ENCODE results near the gene TEX14. TPM values are rescaled to one million over a fixed set of nuclear protein-coding genes. Genes with fewer than 3 reads are reported as not detected.
A peak's percentile ranks its signal among the peaks of the same experiment; 100 is the strongest.
"Not testable (repeated sequence)": the region's sequence is repeated elsewhere in the genome, so short reads cannot be mapped to it uniquely, and the experiment has no call there.

The TEX14 gene
- total RNA-seq, 4 donors from 2014 or later, result 0.11 to 2.3 (median 0.27) TPM

DNA sequence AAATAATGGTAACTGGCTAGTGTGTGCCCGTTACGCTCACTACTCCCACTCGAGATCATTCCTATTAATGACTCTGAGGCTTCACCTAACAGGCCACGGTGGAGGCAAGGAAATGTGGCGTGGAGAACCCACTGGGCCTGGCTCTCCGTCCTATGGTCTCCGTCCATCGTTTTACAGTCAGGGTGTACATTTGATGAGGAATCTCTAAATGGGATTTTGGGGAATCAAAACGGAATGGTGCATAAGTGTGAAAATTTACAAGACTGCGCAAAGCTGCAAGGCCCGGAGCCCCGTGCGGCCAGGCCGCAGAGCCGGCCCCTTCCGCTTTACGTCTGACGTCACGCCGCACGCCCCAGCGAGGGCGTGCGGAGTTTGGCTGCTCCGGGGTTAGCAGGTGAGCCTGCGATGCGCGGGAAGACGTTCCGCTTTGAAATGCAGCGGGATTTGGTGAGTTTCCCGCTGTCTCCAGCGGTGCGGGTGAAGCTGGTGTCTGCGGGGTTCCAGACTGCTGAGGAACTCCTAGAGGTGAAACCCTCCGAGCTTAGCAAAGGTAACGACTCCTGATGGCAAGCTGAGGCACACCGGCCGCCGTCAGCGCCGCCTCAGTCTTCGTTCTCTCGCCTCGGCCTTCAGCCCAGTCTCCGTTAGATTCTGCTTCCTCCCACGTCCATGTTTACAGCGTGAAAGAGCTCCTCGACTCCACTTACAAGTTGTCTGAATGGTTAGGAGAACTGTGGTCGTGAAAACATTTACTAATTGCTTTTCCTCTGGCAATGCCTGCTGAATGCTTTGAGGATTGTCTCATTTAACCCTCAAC is 602 bp upstream of the TEX14 start, which contains the start of gene RAD51C:
RAD51C (plus strand) TSS at position 364 of the 817 bp plus-strand sequence; CDS start at position 406, 42 bp downstream.
- peak within 1 kb of the TSS; percentile 1 to 67 (median 64) for H3K27ac ChIP-seq
- 18% methylated on average over 33 to 41 of the region's 50 CpGs for WGBS, 2 donors
- H3K4me3 ChIP-seq (replicated peaks in 1 of 3), result peak within 1 kb of the TSS; percentile 32 to 49 (median 45)
- intact Hi-C loops (cut with DNase I), result no loop called here
- peak; percentile 75 to 83 for DNase-seq
- TF ChIP-seq POLR2A (IDR thresholded peaks at IDR 0.05) (peak in 1 of 2 donors; percentile 66), CTCF (IDR thresholded peaks at IDR 0.05) (no peak)
- H3K9me3 ChIP-seq, result no peaks in the 10 kb centered on the region
- peaks cover 0 to 6% of the 10 kb centered on the region in 2 donors for H3K4me1 ChIP-seq
- H3K36me3 ChIP-seq, result no peaks in the 10 kb centered on the region
- no peaks in the 10 kb centered on the region for H3K27me3 ChIP-seq

- H3K4me1 ChIP-seq; H3K4me3 ChIP-seq (replicated peaks in 1 of 3); H3K27me3 ChIP-seq; DNase-seq; H3K27ac ChIP-seq; H3K9me3 ChIP-seq; H3K36me3 ChIP-seq; intact Hi-C loops (cut with DNase I): not testable (repeated sequence)
- 91 to 95% methylated on average over 7 of the region's 7 CpGs for WGBS, 2 donors
Observed at GRCh38 chr17:58690033-58690432, 1.8 kb downstream of the TEX14 start.

DNA sequence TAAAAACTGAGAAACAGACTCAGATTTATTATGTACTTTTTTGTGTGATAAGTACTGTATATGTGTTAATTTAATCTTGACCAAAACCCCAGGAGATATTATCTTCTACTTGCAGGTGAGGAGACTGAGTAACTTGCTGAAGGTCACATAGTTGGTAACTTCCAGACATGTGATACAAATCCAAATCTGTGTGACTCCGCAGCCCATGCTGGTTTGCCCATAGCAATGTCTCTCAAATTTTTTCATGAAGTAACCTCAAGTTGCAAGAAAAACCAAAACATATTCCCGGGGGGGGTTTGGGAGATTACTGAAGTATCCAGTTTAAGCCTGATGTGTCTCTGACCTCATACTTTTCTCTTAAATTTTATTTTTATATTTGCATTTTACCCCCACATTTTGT is 3.3 kb downstream of the TEX14 start:
- Histone ChIP-seq H3K9me3 (no peaks in the 10 kb centered on the region), H3K27ac (no peak overlapping the region), H3K27me3 (no peaks in the 10 kb centered on the region), H3K4me1 (peaks cover 0 to 5% of the 10 kb centered on the region in 2 donors), H3K36me3 (no peaks in the 10 kb centered on the region), H3K4me3 (replicated peaks in 1 of 3) (no peak overlapping the region)
- 91 to 92% methylated on average over 2 of the region's 2 CpGs for WGBS, 2 donors
- TF ChIP-seq CTCF (IDR thresholded peaks at IDR 0.05), result no peak
- no peak for TF ChIP-seq POLR2A (IDR thresholded peaks at IDR 0.05)
- DNase-seq, result no peak
- intact Hi-C loops (cut with DNase I), result no loop called here

- H3K27ac ChIP-seq, result no peak overlapping the region
- H3K36me3 ChIP-seq, result no peaks in the 10 kb centered on the region
- TF ChIP-seq POLR2A (IDR thresholded peaks at IDR 0.05), result no peak
- TF ChIP-seq CTCF (IDR thresholded peaks at IDR 0.05), result no peak
- intact Hi-C loops (cut with DNase I), result no loop called here
- whole genome bisulfite sequencing, 2 donors, result 64 to 68% methylated on average over 4 of the region's 4 CpGs
- no peaks in the 10 kb centered on the region for H3K9me3 ChIP-seq
- H3K4me1 ChIP-seq, result no peaks in the 10 kb centered on the region
- H3K4me3 ChIP-seq (replicated peaks in 1 of 3), result no peak overlapping the region
- no peaks in the 10 kb centered on the region for H3K27me3 ChIP-seq
- DNase-seq, result no peak
Observed at GRCh38 chr17:58686980-58687379, 4.9 kb downstream of the TEX14 start.

DNA sequence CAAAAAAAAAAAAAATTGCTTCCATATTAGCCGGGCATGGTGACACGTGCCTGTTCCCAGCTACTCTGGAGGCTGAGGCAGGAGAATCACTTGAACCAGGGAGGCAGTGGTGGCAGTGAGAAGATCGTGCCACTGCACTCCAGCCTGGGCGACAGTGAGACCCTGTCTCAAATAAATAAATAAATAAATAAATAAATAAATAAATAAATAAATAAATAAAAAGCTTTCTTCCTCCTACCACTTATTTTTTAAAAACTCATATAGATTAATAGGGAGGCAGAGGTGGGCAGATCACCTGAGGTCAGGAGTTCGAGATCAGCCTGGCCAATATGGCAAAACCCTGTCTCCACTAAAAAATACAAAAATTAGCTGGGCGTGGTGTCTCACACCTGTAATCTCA is 7.4 kb downstream of the TEX14 start:
- intact Hi-C loops (cut with DNase I), result not testable (repeated sequence)

GRCh38 chr17:58684003-58684402 is 7.8 kb downstream of the TEX14 start:
- intact Hi-C loops (cut with DNase I), result no loop called here
- Histone ChIP-seq H3K27me3 (no peaks in the 10 kb centered on the region), H3K27ac (no peak overlapping the region), H3K4me3 (replicated peaks in 1 of 3) (no peak overlapping the region), H3K36me3 (no peaks in the 10 kb centered on the region), H3K4me1 (no peaks in the 10 kb centered on the region), H3K9me3 (no peaks in the 10 kb centered on the region)
- TF ChIP-seq POLR2A (IDR thresholded peaks at IDR 0.05) (no peak), CTCF (IDR thresholded peaks at IDR 0.05) (no peak)
- WGBS, 2 donors, result 82 to 87% methylated on average over 10 of the region's 10 CpGs
- no peak for DNase-seq

More for the DNA sequence above, 7.4 kb downstream of the TEX14 start:
- not testable (repeated sequence) for H3K27me3 ChIP-seq; H3K4me3 ChIP-seq (replicated peaks in 1 of 3); H3K27ac ChIP-seq; H3K9me3 ChIP-seq; DNase-seq; H3K36me3 ChIP-seq; H3K4me1 ChIP-seq
- 92 to 94% methylated on average over 6 of the region's 6 CpGs for WGBS, 2 donors
